Ovary (tissue), 9 donors: ENCODE measurements around the gene KIF26B. TPM values are rescaled to one million over a fixed set of nuclear protein-coding genes. Genes with fewer than 3 reads are reported as not detected.

Source experiments
- DNase-seq, 5 donors: peaks; one replicate each; pipeline ENCODE4 v3.0.0-alpha.2; 2019 to 2020
- H3K27ac ChIP-seq, 2 donors: fragments of 200-600 bp; one replicate each; pipeline versions ENCODE4 v1.5.1 to v1.8.0; 2019 to 2022
- H3K27me3 ChIP-seq: fragments of 200-600 bp; one replicate; pipeline ENCODE4 v1.8.0; 2022
- H3K36me3 ChIP-seq: fragments of 200-600 bp; sonication (generic); one replicate; pipeline ENCODE4 v1.5.1; 2019
- H3K4me1 ChIP-seq: one replicate; pipeline ENCODE4 v1.8.1; 2013; ENCODE audit warnings: mild to moderate bottlenecking, moderate library complexity; ENCODE audit not compliant: insufficient read depth
- H3K4me3 ChIP-seq: fragments of 200-600 bp; sonication (generic); one replicate; pipeline ENCODE4 v1.5.1; 2017
- H3K9me3 ChIP-seq, 2 donors: fragments of 200-600 bp in 1 of 2; sonication (generic) in 1 of 2; one replicate each; pipeline versions ENCODE4 v1.5.1 to v1.8.1; 2013 to 2019; ENCODE audit warnings: mild to moderate bottlenecking in 1 of 2, moderate library complexity in 1 of 2
- CTCF ChIP-seq, 3 donors: fragments of 450-650 bp in 2 of 3; fragments of 200-600 bp in 1 of 3; IDR thresholded peaks; one replicate each; pipeline versions ENCODE4 v1.5.1 to v1.8.0; 2016 to 2022; ENCODE audit warnings: antibody characterized with exemption in 3 of 3, mild to moderate bottlenecking in 1 of 3
- EP300 ChIP-seq: sonication (generic); formaldehyde crosslinking; IDR thresholded peaks from one replicate; pipeline ENCODE4 v1.6.1; 2017; ENCODE audit warnings: antibody characterized with exemption
- POLR2A ChIP-seq: fragments of 450-650 bp; IDR thresholded peaks from one replicate; pipeline ENCODE4 v1.6.1; 2017; ENCODE audit warnings: antibody characterized with exemption, mild to moderate bottlenecking, moderate library complexity
- WGBS, 3 donors: extraction: QIAGEN DNeasy Blood & Tissue Kit in 1 of 3; methylation state at CpG; one replicate each; pipeline versions ENCODE4 v1.1.5 to v1.1.7; 2013 to 2017; 5-methylcytosine and 5-hydroxymethylcytosine counted together
- intact Hi-C, 4 donors: fragments of 100-400 bp; cut with DNase I; formaldehyde crosslinking; loops; one replicate each; pipeline versions ENCODE4 v1.11.0 to v1.15.1; 2022 to 2023
- polyA plus RNA-seq, 2 donors: library from polyadenylated mRNA; stranded (reverse); fragments of 200-250 nt in 1 of 2; fragments of 350-450 nt in 1 of 2; fragmentation: Illumina TruSeq in 1 of 2; extraction: RNeasy Lipid Tissue Mini Kit (QIAGEN cat#74804) in 1 of 2; gene quantifications; one replicate each; pipeline ENCODE4 v1.2.3, GENCODE V29; 2013 to 2014
- total RNA-seq, 7 donors: library from RNA; depleted of rRNA in 2 of 7; stranded (reverse); fragments of >200 nt in 2 of 7; fragmentation: NEBNext Ultra II Directional in 3 of 7; extraction: Animal tissue kit (Norgen Biotek cat#: 25700) in 3 of 7; gene quantifications; one replicate each; pipeline versions ENCODE4 v1.1.0 to v1.2.4, GENCODE V29; 2016 to 2023
- donor health status: DM: no; HTN: no; CAD: no; lungs with moderate emphysema.
- donor health status: DM: no; HTN: no; CAD: no.
- donor health status: Bipolar disorder and iron deficiency.
- donor health status: DM: yes; HTN: yes; CAD: no.
- donor health status: DM: no; HTN: no; CAD: no.
- donor health status: DM: yes; HTN: yes; CAD: no.

The KIF26B gene
- total and polyA plus RNA-seq, 9 donors, result 0.28 to 4.0 (median 0.54) TPM

- 91 to 95% (median 94%) methylated on average over 6 of the region's 6 CpGs for WGBS, 3 donors
- Histone ChIP-seq H3K27me3 (no peaks in the 10 kb centered on the region), H3K4me3 (no peak overlapping the region), H3K9me3 (no peaks in the 10 kb centered on the region), H3K36me3 (no peaks in the 10 kb centered on the region), H3K27ac (no peak overlapping the region), H3K4me1 (no peaks in the 10 kb centered on the region)
- intact Hi-C loops, result no loop called here
- no peak for DNase-seq
- TF ChIP-seq EP300, result no peak
- TF ChIP-seq CTCF (IDR thresholded peaks at IDR 0.05), result no peak
- TF ChIP-seq POLR2A, result no peak
These were observed 78.1 kb downstream of the KIF26B start for GRCh38 chr1:245232931-245233330.

DNA sequence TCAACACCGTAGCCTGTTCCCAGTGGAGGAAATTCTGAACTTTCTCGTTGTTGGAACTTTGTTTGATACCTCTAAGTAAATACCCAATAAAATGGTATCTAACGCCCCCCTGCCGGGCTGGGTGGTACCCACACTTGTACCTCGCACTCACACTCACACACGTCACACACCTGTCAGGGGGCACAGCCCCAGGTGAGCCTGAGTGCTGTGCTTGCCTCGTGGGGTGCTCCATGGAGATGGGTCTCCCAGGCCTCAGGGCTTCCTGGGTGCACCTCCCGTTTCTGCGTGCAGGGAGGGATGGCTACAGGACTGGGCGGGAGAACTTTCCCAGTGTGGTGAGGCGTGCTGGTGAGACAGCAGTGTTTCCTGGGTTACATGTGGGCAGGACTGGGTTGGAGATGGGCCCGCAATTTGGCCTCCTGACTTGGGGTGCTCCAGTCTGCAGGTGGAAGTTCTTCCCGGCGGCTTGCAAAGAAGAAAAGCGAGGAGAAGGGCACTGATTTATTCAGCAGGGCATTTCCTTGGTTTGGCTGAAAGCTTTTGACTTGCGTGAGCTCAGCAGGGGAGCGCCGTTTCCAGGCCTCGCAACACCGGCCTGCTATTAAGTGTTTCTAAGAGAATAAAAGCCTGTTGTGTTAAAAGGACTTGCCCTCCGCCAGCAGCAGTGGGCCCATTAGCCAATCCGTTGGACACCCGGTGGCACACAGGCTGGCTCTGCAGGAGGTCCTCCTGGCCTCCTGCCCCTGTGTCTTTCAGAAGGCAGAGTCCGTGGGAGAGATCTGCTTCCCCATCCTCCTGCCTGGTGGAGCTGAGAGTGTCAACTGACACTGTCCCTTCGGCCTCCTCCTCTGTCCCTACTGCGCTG, 79.7 kb downstream of the KIF26B start:
- TF ChIP-seq EP300, result no peak
- no peak for TF ChIP-seq CTCF (IDR thresholded peaks at IDR 0.05)
- TF ChIP-seq POLR2A, result no peak
- no peaks in the 10 kb centered on the region for H3K36me3 ChIP-seq
- H3K4me1 ChIP-seq, result no peaks in the 10 kb centered on the region
- intact Hi-C loops, result no loop called here
- no peak for DNase-seq
- no peaks in the 10 kb centered on the region for H3K27me3 ChIP-seq
- 85 to 89% (median 88%) methylated on average over 26 of the region's 26 CpGs for WGBS, 3 donors
- no peaks in the 10 kb centered on the region for H3K9me3 ChIP-seq
- H3K27ac ChIP-seq, result no peak overlapping the region
- H3K4me3 ChIP-seq, result no peak overlapping the region

DNA sequence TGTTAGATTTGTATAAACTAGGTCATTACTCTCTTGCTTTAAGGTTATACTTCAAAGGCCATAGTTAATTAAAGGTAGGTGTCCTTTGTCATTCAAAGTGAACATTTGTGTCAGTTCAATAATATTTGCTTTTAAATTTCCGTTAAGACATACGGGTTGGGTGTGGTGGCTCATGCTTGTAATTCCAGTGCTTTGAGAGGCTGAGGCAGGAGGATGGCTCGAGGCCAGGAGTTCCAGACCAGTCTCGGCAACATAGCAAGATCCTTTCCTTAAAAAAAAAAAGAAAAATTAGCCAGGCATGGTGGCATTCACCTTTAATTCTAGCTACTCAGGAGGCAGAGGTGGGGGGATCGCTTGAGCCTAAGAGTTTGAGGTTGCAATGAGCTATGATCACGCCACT, 80.4 kb downstream of the KIF26B start:
- no peak for DNase-seq
- Histone ChIP-seq H3K4me1 (no peaks in the 10 kb centered on the region), H3K27me3 (no peaks in the 10 kb centered on the region), H3K4me3 (no peak overlapping the region), H3K9me3 (no peaks in the 10 kb centered on the region), H3K27ac (no peak overlapping the region), H3K36me3 (no peaks in the 10 kb centered on the region)
- WGBS, 3 donors, result 44 to 55% (median 51%) methylated on average over 6 of the region's 6 CpGs
- intact Hi-C loops, result no loop called here
- TF ChIP-seq CTCF (IDR thresholded peaks at IDR 0.05) (no peak), EP300 (no peak), POLR2A (no peak)

DNA sequence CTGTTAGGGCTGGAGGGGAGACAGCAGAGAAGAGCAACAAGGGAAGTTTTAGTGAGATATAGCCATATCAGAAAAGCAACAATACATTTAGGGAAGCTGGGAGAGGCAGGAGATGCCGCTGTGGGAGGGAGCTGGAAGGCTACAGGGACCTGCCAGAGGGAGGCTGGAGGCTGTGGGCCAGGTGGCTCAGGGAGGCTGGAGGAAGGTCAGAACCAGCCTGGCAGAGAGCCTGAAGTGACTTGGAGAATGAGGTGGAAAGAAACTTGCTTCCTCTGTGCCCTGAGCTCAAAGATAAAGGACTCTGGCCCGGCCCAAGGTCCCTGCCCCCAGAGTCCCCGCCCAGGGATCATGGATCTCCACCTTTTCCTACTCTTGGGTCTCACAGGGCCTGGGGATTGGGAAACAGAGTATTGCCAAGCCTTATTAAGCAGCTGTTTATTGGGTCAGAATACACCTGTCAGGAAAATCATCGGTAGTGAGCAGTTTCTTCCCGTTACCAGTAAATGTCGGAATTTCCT, 85.9 kb downstream of the KIF26B start:
- Histone ChIP-seq H3K27me3 (no peaks in the 10 kb centered on the region), H3K9me3 (no peaks in the 10 kb centered on the region), H3K4me3 (no peak overlapping the region), H3K4me1 (no peaks in the 10 kb centered on the region), H3K27ac (no peak overlapping the region), H3K36me3 (no peaks in the 10 kb centered on the region)
- no peak for DNase-seq
- intact Hi-C loops, result no loop called here
- WGBS, 3 donors, result 87 to 93% (median 90%) methylated on average over 6 of the region's 6 CpGs
- TF ChIP-seq POLR2A (no peak), CTCF (IDR thresholded peaks at IDR 0.05) (no peak), EP300 (no peak)
